H1 (cell line): ENCODE measurements around the gene ABHD8. TPM values are rescaled to one million over a fixed set of nuclear protein-coding genes. Genes with fewer than 3 reads are reported as not detected.

Experiments
- BACH1 ChIP-seq: IDR thresholded peaks from 2 replicates; pipeline ENCODE4 v1.6.1; 2012; ENCODE audit warnings: low read length, improper control_type of control experiment
- CTBP2 ChIP-seq: IDR thresholded peaks from 2 replicates; pipeline ENCODE4 v1.7.0; 2011; ENCODE audit warnings: borderline replicate concordance, mild to moderate bottlenecking, moderate library complexity, mixed read lengths, low read length; ENCODE audit not compliant: insufficient read depth, insufficient read length
- SAP30 ChIP-seq: fragments of 300-600 bp; sonication (generic); IDR thresholded peaks from 2 replicates; pipeline ENCODE4 v1.7.1; 2012; ENCODE audit warnings: low read length, moderate library complexity, mild to moderate bottlenecking, inconsistent platforms; ENCODE audit not compliant: insufficient read depth, insufficient replicate concordance
- polyA plus RNA-seq, 7 experiments: library from polyadenylated mRNA; depleted of rRNA in 3 of 7; stranded (reverse) in 5 of 7; unstranded in 2 of 7; fragments of >200 nt in 5 of 7; fragments of 200-250 nt in 2 of 7; gene quantifications; 1 replicate in 5 of 7; 2 replicates in 1 of 7; 4 replicates in 1 of 7; pipeline versions ENCODE4 v1.2.1 to v1.2.3, GENCODE V29; 2011 to 2013; ENCODE audit warnings: missing spikeins in 2 of 7, mixed read lengths in 2 of 7
- total RNA-seq: library from RNA; stranded (reverse); fragmentation: NEBNext Ultra II Directional; extraction: Animal tissue kit (Norgen Biotek cat#: 25700); gene quantifications from 2 replicates; pipeline ENCODE4 v1.2.1, GENCODE V29; 2021

ABHD8 gene
- total and polyA plus RNA-seq, 2 of the 8 experiments (the other 6 are each of a cell fraction or from before 2014, with no cell fraction given): 11.3 to 18.7 TPM

DNA sequence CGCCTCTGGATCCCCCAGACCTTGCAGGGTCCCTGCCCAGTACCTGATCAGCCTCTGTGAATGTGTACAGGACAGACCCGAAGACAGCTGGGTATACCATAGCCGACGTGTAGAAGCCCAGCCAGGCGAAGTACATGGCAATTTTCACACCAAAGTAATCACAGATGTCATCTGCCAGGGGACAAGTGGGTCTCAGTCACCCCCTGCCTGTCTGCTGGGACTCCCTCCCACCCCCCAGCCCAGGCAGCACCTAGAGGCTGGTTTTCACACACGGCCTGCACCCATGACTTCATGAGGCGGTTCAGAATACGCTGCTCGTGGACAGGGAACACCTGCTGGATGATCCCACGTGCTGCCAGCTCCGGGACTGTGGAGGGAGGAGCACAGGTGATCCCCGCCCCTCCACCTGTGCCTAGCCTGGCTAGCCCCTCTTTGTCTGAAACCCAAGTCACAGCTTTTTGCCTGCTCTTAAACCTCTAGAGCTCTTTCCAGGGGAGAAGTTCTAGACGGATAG lies 27.9 kb upstream of the ABHD8 start (continued):
- TF ChIP-seq CTBP2 (no peak), BACH1 (no peak), SAP30 (no peak)
